Measurements from ENCODE around the gene RELT. TPM values are rescaled to one million over a fixed set of nuclear protein-coding genes. Genes with fewer than 3 reads are reported as not detected.

Gene RELT
- total RNA-seq, 5 donors from 2014 or later (not counting 1 experiment from before 2014, with no cell fraction given) = 15.6 to 113 (median 19.9) TPM

GRCh38 chr11:73384125-73384441, 7.9 kb downstream of the RELT start:
- Histone ChIP-seq H3K36me3 (ENCODE audit: control insufficient read depth in 2 of 2, extremely low read depth in 1 of 2, insufficient read depth in 1 of 2, low read length in 1 of 2) (peaks cover 0 to 2% of the 10 kb centered on the region in 2 donors), H3K9me3 (no peaks in the 10 kb centered on the region), H3K4me1 (ENCODE audit: control insufficient read depth in 1 of 2, extremely low read depth in 1 of 2, insufficient read depth in 2 of 2, low read length in 2 of 2) (peaks cover 19 to 66% of the 10 kb centered on the region in 2 experiments), H3K4me3 (ENCODE audit: control insufficient read depth in 1 of 2, extremely low read depth in 1 of 2, low read length in 1 of 2) (no peak overlapping the region), H3K27me3 (replicated peaks in 1 of 2; ENCODE audit: control insufficient read depth in 2 of 2, extremely low read depth in 1 of 2, insufficient read depth in 2 of 2, low read length in 1 of 2) (no peaks in the 10 kb centered on the region), H3K27ac (ENCODE audit: low read length) (no peak overlapping the region)
- H3K36me3 Mint-ChIP-seq = no peaks in the 10 kb centered on the region
- ATAC-seq (replicated peaks in 1 of 4) (no peak), DNase-seq (no peak)
- H3K27ac Mint-ChIP-seq = peak overlapping the region in 1 of 2 donors; percentile 82
- H3K4me3 Mint-ChIP-seq = peak overlapping the region in 1 of 3 donors; percentile 65
- H3K27me3 Mint-ChIP-seq = no peaks in the 10 kb centered on the region
- POLR2A ChIA-PET = no interaction called here
- H3K4me1 Mint-ChIP-seq = peaks cover 72 to 83% (median 73%) of the 10 kb centered on the region in 3 donors
- H3K9me3 Mint-ChIP-seq = no peaks in the 10 kb centered on the region
- WGBS (ENCODE audit: insufficient coverage) = 93% methylated on average over 2 of the region's 7 CpGs
- CTCF ChIA-PET = interaction anchor here (1.0 to 1.6 kb wide), 3 partner anchors 10 to 33 kb away, joined by 3 to 6 read pairs (median 6); no protein-coding TSS in a partner anchor

GRCh38 chr11:73384531-73384871, 8.3 kb downstream of the RELT start:
- ChIA-PET POLR2A (interaction anchor here in 1 of 2 donors (0.6 kb wide), 1 partner anchor 521 kb away, joined by 3 read pairs; no protein-coding TSS in a partner anchor), CTCF (interaction anchor here (0.9 to 1.6 kb wide), 3 partner anchors 9 to 33 kb away, joined by 3 to 6 read pairs (median 6); no protein-coding TSS in a partner anchor)
- Mint-ChIP-seq H3K27me3 (no peaks in the 10 kb centered on the region), H3K4me1 (peaks cover 70 to 82% (median 76%) of the 10 kb centered on the region in 3 donors), H3K27ac (peak overlapping the region; percentile 78 to 82), H3K36me3 (no peaks in the 10 kb centered on the region), H3K4me3 (peak overlapping the region in 1 of 3 donors; percentile 65), H3K9me3 (no peaks in the 10 kb centered on the region)
- H3K9me3 ChIP-seq = no peaks in the 10 kb centered on the region
- ATAC-seq (replicated peaks in 1 of 4) (peak in 2 of 4 experiments; percentile 3 to 4), DNase-seq (no peak)
- peaks cover 19 to 66% of the 10 kb centered on the region in 2 experiments for H3K4me1 ChIP-seq (ENCODE audit: control insufficient read depth in 1 of 2, extremely low read depth in 1 of 2, insufficient read depth in 2 of 2, low read length in 2 of 2)
- H3K4me3 ChIP-seq (ENCODE audit: control insufficient read depth in 1 of 2, extremely low read depth in 1 of 2, low read length in 1 of 2) = no peak overlapping the region
- peaks cover under 1 to 3% of the 10 kb centered on the region in 2 donors for H3K36me3 ChIP-seq (ENCODE audit: control insufficient read depth in 2 of 2, extremely low read depth in 1 of 2, insufficient read depth in 1 of 2, low read length in 1 of 2)
- 71% methylated on average over 1 of the region's 4 CpGs for WGBS (ENCODE audit: insufficient coverage)
- peak overlapping the region; percentile 38 for H3K27ac ChIP-seq (ENCODE audit: low read length)
- no peaks in the 10 kb centered on the region for H3K27me3 ChIP-seq (replicated peaks in 1 of 2; ENCODE audit: control insufficient read depth in 2 of 2, extremely low read depth in 1 of 2, insufficient read depth in 2 of 2, low read length in 1 of 2)

GRCh38 chr11:73384872-73385689, 8.9 kb downstream of the RELT start:
- 25% methylated on average over 17 of the region's 21 CpGs for WGBS (ENCODE audit: insufficient coverage)
- Histone ChIP-seq H3K9me3 (no peaks in the 10 kb centered on the region), H3K27ac (ENCODE audit: low read length) (peak overlapping the region; percentile 38), H3K4me3 (ENCODE audit: control insufficient read depth in 1 of 2, extremely low read depth in 1 of 2, low read length in 1 of 2) (peak overlapping the region in 1 of 2 donors; percentile 2), H3K36me3 (ENCODE audit: control insufficient read depth in 2 of 2, extremely low read depth in 1 of 2, insufficient read depth in 1 of 2, low read length in 1 of 2) (peaks cover 2 to 3% of the 10 kb centered on the region in 2 donors), H3K27me3 (replicated peaks in 1 of 2; ENCODE audit: control insufficient read depth in 2 of 2, extremely low read depth in 1 of 2, insufficient read depth in 2 of 2, low read length in 1 of 2) (no peaks in the 10 kb centered on the region), H3K4me1 (ENCODE audit: control insufficient read depth in 1 of 2, extremely low read depth in 1 of 2, insufficient read depth in 2 of 2, low read length in 2 of 2) (peaks cover 19 to 65% of the 10 kb centered on the region in 2 experiments)
- Mint-ChIP-seq H3K4me1 (peaks cover 68 to 79% (median 75%) of the 10 kb centered on the region in 3 donors), H3K36me3 (peaks cover 2% of the 10 kb centered on the region), H3K4me3 (peak overlapping the region in 1 of 3 donors; percentile 65), H3K27me3 (no peaks in the 10 kb centered on the region), H3K27ac (peak overlapping the region; percentile 78 to 82), H3K9me3 (no peaks in the 10 kb centered on the region)
- ATAC-seq (replicated peaks in 1 of 4) = peak; percentile 17 to 62 (median 21)
- ChIA-PET POLR2A (interaction anchor here in 1 of 2 donors (0.6 kb wide), 1 partner anchor 521 kb away, joined by 3 read pairs; no protein-coding TSS in a partner anchor), CTCF (interaction anchor here (0.9 to 1.6 kb wide), 3 partner anchors 8 to 34 kb away, joined by 3 to 6 read pairs (median 6); no protein-coding TSS in a partner anchor)
- peak in 21 of 35 experiments; percentile 16 to 65 (median 31) for DNase-seq

GRCh38 chr11:73386016-73386415, 9.8 kb downstream of the RELT start:
- peaks cover 63 to 71% (median 70%) of the 10 kb centered on the region in 3 donors for H3K4me1 Mint-ChIP-seq
- H3K27ac ChIP-seq (ENCODE audit: low read length) = peak overlapping the region; percentile 38
- H3K4me3 ChIP-seq (ENCODE audit: control insufficient read depth in 1 of 2, extremely low read depth in 1 of 2, low read length in 1 of 2) = no peak overlapping the region
- DNase-seq (peak in 1 of 35 experiments; percentile 37), ATAC-seq (replicated peaks in 1 of 4) (no peak)
- 98% methylated on average over 6 of the region's 8 CpGs for WGBS (ENCODE audit: insufficient coverage)
- no peaks in the 10 kb centered on the region for H3K27me3 ChIP-seq (replicated peaks in 1 of 2; ENCODE audit: control insufficient read depth in 2 of 2, extremely low read depth in 1 of 2, insufficient read depth in 2 of 2, low read length in 1 of 2)
- ChIA-PET CTCF (no interaction called here), POLR2A (no interaction called here)
- H3K27ac Mint-ChIP-seq = peak overlapping the region; percentile 78 to 82
- H3K9me3 ChIP-seq = no peaks in the 10 kb centered on the region
- no peaks in the 10 kb centered on the region for H3K9me3 Mint-ChIP-seq
- peaks cover 2% of the 10 kb centered on the region for H3K36me3 Mint-ChIP-seq
- H3K36me3 ChIP-seq (ENCODE audit: control insufficient read depth in 2 of 2, extremely low read depth in 1 of 2, insufficient read depth in 1 of 2, low read length in 1 of 2) = peaks cover 3 to 6% of the 10 kb centered on the region in 2 donors
- H3K4me3 Mint-ChIP-seq = peak overlapping the region in 1 of 3 donors; percentile 65
- H3K4me1 ChIP-seq (ENCODE audit: control insufficient read depth in 1 of 2, extremely low read depth in 1 of 2, insufficient read depth in 2 of 2, low read length in 2 of 2) = peaks cover 19 to 58% of the 10 kb centered on the region in 2 experiments
- no peaks in the 10 kb centered on the region for H3K27me3 Mint-ChIP-seq

GRCh38 chr11:73386546-73386945, 10.3 kb downstream of the RELT start:
- no peak for DNase-seq
- Histone ChIP-seq H3K4me3 (ENCODE audit: control insufficient read depth in 1 of 2, extremely low read depth in 1 of 2, low read length in 1 of 2) (peak overlapping the region in 1 of 2 donors; percentile 3), H3K4me1 (ENCODE audit: control insufficient read depth in 1 of 2, extremely low read depth in 1 of 2, insufficient read depth in 2 of 2, low read length in 2 of 2) (peaks cover 19 to 58% of the 10 kb centered on the region in 2 experiments), H3K27ac (ENCODE audit: low read length) (no peak overlapping the region), H3K27me3 (replicated peaks in 1 of 2; ENCODE audit: control insufficient read depth in 2 of 2, extremely low read depth in 1 of 2, insufficient read depth in 2 of 2, low read length in 1 of 2) (no peaks in the 10 kb centered on the region), H3K36me3 (ENCODE audit: control insufficient read depth in 2 of 2, extremely low read depth in 1 of 2, insufficient read depth in 1 of 2, low read length in 1 of 2) (peaks cover 3 to 9% of the 10 kb centered on the region in 2 donors), H3K9me3 (no peaks in the 10 kb centered on the region)
- no peak for ATAC-seq (replicated peaks in 1 of 4)
- H3K4me3 Mint-ChIP-seq = peak overlapping the region in 1 of 3 donors; percentile 65
- ChIA-PET POLR2A (no interaction called here), CTCF (no interaction called here)
- no peaks in the 10 kb centered on the region for H3K9me3 Mint-ChIP-seq
- peaks cover 63 to 69% (median 68%) of the 10 kb centered on the region in 3 donors for H3K4me1 Mint-ChIP-seq
- H3K27ac Mint-ChIP-seq = peak overlapping the region; percentile 63 to 82
- WGBS (ENCODE audit: insufficient coverage) = 94% methylated on average over 6 of the region's 8 CpGs
- H3K36me3 Mint-ChIP-seq = peaks cover 2% of the 10 kb centered on the region
- no peaks in the 10 kb centered on the region for H3K27me3 Mint-ChIP-seq

GRCh38 chr11:73387594-73388264, 11.5 kb downstream of the RELT start:
- DNase-seq = no peak
- Mint-ChIP-seq H3K9me3 (no peaks in the 10 kb centered on the region), H3K27me3 (no peaks in the 10 kb centered on the region), H3K4me3 (peak overlapping the region in 1 of 3 donors; percentile 17), H3K36me3 (peaks cover 2% of the 10 kb centered on the region), H3K27ac (peak overlapping the region in 1 of 2 donors; percentile 82), H3K4me1 (peaks cover 54 to 63% (median 58%) of the 10 kb centered on the region in 3 donors)
- Histone ChIP-seq H3K27ac (ENCODE audit: low read length) (peak overlapping the region; percentile 28), H3K9me3 (no peaks in the 10 kb centered on the region), H3K36me3 (ENCODE audit: control insufficient read depth in 2 of 2, extremely low read depth in 1 of 2, insufficient read depth in 1 of 2, low read length in 1 of 2) (peaks cover 7 to 11% of the 10 kb centered on the region in 2 donors), H3K27me3 (replicated peaks in 1 of 2; ENCODE audit: control insufficient read depth in 2 of 2, extremely low read depth in 1 of 2, insufficient read depth in 2 of 2, low read length in 1 of 2) (no peaks in the 10 kb centered on the region), H3K4me3 (ENCODE audit: control insufficient read depth in 1 of 2, extremely low read depth in 1 of 2, low read length in 1 of 2) (no peak overlapping the region), H3K4me1 (ENCODE audit: control insufficient read depth in 1 of 2, extremely low read depth in 1 of 2, insufficient read depth in 2 of 2, low read length in 2 of 2) (peaks cover 19 to 46% of the 10 kb centered on the region in 2 experiments)
- ChIA-PET POLR2A (no interaction called here), CTCF (interaction anchor here in 1 of 2 donors (1.3 kb wide), 1 partner anchor 35 kb away, joined by 3 read pairs; no protein-coding TSS in a partner anchor)
- ATAC-seq (replicated peaks in 1 of 4) = no peak
- WGBS (ENCODE audit: insufficient coverage) = 91% methylated on average over 16 of the region's 21 CpGs

All from T-cell (primary cell).